Fibroblast of skin of scalp (primary cell): ENCODE data around the gene TMEM91. TPM values are rescaled to one million over a fixed set of nuclear protein-coding genes. Genes with fewer than 3 reads are reported as not detected.
"Not testable (repeated sequence)": the region's sequence is repeated elsewhere in the genome, so short reads cannot be mapped to it uniquely, and the experiment has no call there.

Source experiments
- DNase-seq: peaks from one replicate; pipeline ENCODE4 v3.0.0-alpha.2; 2013
- polyA plus RNA-seq, 2 experiments: library from polyadenylated mRNA; unstranded; fragments of 120-200 nt; gene quantifications; one replicate each; pipeline ENCODE4 v1.2.1, GENCODE V29; 2013; ENCODE audit not compliant: insufficient read length in 2 of 2

TMEM91 gene
- polyA plus RNA-seq (2013, experiment 1 of 2; ENCODE audit: insufficient read length): 5.4 TPM
- 5.8 TPM for polyA plus RNA-seq (2013, experiment 2 of 2; ENCODE audit: insufficient read length)

DNA sequence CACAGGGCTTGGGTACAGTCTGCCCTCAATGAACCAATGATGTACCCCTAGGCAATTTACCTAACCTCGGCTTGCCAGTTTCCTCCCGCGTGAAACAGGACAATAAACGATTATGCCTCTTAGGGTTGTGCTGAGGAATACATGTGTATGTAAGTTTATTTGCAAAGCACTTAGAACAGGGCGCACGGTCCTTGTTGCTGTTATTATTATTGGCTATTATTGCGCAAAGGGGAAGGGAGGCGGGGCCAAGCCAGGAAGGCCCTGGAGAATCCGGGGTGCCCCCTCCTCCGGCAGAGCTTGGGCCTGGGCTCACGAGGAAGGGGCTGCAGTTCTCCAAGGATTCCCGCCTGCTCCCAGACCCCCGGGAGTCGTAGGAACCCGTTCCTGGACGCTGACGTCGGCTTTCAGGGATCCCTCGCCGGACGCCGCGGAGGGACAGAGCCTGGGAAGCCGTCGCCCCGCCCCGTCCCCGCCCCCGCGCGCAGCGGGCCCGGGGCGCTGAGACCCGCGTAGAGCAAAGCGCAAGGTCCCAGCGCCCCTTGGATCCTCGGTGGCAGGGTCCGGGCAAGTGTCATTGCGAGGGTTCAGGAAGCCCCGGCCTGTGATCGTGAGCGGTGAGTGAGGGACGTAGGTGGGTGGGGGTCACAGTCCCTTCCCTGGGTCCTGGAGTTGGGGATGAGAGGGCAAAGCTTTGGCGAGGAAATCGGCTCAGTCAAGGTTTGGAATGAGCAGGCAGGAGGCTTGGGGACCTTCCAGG is at the start of gene TMEM91:
Gene TMEM91 (plus strand): TSS at position 293 of the 757 bp plus-strand sequence. CDS start 1,777 bp downstream, outside the sequence.
- no peak for DNase-seq

DNA sequence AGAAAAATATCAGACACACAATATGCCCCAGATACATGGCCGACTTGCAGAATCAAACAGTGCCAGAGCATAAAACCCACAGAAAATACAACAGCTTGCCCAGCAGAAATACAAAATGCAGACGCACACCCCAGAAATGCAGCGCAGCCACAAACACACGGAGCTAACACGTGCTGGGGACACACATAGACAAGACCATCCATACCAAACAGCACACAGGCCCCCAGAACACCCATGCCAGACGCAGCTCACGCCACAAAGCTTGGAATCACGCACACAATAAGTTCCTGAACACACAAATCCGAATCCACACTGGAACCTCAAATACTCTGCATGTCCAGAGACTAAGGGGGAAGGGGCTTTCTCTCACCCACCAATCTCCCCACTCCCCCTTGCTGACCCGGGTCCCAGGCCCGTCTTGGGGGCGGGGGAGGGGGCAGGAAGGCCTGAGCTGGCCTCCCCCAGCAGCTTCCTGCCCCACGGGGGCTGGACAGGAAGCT is 49.2 kb upstream of the TMEM91 start:
- DNase-seq: no peak

DNA sequence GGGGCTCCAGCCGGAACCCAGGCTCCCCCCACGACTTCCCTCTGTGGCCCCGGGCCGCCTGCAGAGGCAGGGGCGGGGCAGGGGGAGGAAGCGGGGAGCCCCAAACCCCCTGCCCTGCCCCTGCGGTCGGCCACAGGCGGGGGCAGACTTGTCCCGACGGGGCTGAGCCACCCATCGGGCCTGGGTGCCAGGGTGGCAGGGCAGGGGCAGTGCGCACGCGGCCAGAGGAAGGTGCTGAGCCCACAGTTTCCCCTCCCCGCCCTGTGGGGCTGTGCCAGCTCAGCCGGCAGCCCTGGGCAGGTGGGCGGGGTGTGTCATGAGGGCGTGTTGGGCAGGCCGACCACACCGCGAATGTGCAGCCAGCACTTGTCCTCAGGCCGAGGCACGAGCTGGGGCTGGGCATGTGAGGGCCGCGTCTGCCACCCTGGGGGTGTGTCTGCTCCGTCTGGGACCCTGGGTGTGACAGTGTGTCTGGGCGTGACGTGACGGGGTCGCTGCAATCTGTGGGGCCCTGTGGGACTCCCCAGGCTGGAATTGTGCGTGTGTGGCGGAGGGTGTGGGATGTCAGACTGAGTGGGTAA is 48.7 kb upstream of the TMEM91 start:
- no peak for DNase-seq

DNA sequence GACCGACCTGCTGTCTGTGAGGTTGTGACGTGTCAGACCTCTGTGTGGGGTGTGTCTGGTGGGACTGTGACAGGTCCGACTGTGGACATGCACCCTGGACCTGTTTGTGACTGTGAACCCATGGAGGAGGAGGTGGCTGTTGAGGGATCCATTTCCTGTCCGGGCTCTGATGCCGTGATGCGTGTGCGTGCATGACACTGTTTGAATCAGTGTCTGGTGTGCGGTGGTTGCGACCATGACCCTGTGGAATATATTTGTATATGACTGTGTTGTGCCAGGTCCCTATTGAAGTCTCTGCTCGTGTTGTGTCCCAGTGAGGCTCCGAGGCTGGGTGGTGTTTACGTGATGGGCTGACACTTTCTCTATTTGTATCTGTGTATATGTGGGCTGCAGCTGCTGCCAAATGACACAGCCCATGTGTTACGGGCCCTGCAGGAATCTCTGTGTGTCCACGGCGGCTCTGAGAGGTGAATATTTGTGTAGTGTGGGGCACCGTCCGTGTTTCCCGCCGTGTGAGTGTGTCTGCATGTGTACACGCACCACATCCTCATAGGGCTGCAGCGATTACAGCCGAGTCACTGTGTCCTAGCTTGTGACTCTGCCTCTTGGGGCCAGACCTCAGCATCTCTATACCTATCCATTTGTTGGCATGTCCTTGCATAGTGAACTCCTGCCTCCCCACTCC is 48.0 kb upstream of the TMEM91 start:
- no peak for DNase-seq

DNA sequence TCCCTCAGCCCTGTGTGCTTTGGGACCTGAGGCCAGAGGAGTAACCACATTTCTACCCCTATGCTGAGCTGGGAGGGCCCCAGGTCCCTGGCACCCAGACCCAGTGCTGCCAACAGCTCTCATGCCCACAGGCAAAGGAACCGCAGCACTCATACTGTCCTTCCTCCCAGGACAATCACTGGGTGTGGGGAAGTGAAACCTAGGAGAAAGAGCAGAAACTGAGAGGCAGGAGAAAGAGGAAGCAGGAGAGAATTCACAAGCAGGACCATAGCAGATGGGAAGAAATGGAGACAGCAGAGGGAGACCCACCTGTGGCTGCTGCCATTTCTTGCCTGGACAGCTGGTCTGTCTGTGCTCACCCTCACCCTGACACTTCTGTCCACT is 47.5 kb upstream of the TMEM91 start:
- no peak for DNase-seq

DNA sequence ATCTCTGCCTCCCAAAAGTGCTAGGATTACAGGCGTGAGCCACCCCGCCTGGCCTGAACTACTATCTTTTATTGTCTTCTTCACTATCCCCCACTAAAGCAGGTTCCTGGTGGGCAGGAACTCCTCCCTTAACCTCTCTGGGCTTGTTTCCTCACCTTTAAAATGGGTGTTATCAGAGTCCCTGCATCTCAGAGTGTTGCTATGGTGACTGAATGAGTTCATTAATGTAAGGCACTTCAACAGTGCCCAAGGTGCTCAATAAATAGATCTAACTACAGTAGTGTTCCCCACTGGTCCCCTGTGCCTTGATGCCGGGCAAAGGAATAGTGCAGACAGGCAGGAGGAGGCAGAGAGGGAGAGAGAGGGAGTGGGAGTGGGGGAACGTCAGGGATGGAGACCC is 45.9 kb upstream of the TMEM91 start:
- no peak for DNase-seq

DNA sequence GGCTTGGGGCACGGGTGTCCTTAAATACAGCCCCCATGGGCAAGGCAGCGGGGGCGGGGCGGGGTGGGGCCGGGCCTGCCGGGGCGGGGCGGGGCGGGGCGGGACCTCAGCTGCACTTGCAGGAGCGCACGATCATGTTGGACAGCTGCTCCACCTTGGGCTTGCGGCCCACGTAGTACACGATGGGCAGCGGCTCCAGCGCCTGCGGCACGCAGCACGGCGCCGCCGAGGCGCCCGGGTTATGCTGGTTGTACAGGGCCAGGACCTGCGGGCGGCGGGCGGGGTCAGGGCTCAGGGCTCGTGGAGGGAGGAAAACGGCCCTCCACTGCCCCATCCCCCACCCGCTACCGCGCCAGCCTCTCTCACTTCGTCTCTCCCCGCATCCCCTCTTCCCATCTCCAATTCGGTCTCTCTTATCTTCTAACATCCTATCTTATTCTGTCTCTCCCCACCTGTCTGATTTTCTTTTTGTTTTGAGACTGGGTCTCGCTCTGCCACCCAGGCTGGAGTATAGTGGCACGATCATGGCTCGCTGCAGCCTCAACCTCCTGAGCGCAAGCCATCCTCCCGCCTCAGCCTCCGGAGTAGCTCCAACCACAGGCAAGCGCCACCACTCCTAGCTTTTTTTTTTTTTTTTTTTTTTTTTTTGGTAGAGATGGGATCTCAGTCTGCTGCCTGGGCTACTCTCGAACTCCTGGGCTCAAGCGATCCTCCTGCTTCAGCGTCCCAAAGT is 45.2 kb upstream of the TMEM91 start:
- DNase-seq: no peak

DNA sequence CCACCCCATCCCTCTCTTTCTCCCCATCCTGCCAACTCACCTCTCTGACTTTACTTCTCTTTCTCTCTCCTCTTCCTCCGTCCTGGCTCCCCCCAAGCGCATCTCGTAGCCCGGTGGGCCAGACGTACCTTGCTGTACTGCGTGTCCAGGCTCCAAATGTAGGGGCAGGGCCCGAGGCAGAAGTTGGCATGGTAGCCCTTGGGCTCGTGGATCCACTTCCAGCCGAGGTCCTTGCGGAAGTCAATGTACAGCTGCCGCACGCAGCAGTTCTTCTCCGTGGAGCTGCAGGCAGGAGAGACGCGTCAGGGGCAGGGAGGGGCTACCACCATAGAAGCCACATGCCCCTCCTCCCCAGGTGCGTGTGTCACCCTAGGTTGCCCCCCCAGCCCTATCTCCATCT is 44.3 kb upstream of the TMEM91 start:
- no peak for DNase-seq

DNA sequence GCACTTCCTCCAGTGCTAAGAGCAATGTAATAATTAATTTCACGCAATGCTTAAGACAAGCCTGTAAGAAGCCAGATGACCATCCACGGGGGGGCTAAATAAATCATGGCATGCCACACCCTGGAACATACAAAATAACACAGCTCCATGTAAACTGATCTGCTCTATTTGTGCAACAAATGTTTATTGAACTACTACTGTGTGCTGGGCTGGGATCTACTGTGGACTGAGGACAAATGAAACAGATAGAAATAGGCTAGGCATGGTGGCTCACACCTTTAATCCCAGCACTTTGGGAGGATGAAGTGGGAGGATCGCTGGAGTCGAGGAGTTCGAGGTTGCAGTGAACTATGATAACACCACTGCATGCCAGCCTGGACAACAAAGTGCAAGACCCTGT is 43.9 kb upstream of the TMEM91 start:
- no peak for DNase-seq

DNA sequence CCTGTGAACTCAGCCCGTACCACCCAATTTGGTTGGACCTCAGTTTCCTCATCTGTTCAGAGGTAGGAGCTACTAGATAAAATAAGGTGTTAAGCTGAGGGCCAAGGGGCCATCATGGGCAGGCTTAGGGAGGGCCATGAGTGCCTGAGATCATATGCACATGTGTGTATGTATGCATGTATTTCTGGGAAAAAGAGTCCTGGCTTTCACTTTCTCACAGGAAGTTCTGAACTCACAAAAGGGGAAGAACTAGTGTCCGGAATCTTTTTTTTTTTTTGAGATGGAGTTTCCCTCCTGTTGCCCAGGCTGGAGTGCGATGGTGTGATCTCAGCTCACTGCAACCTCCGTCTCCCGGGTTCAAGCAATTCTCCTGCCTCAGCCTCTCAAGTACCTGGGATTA is 41.5 kb upstream of the TMEM91 start:
- no peak for DNase-seq

DNA sequence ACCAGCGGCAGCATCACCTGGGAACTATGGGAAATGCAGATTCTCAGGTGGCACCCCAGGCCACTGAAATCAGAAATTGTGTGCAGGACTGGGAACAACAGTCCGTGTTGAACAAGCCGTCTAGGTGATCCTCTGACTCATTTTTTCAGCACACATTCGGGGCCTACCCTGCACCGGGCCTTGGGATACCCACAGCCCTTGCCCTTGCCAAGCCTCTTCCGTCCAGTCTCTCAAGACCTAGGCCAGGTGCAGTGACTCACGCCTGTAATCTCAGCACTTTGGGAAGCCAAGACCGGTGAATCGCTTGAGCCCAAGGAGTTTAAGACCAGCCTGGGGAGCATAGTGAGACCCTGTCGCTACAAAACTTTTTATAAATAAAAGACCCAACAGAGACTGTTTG is 40.9 kb upstream of the TMEM91 start:
- no peak for DNase-seq

DNA sequence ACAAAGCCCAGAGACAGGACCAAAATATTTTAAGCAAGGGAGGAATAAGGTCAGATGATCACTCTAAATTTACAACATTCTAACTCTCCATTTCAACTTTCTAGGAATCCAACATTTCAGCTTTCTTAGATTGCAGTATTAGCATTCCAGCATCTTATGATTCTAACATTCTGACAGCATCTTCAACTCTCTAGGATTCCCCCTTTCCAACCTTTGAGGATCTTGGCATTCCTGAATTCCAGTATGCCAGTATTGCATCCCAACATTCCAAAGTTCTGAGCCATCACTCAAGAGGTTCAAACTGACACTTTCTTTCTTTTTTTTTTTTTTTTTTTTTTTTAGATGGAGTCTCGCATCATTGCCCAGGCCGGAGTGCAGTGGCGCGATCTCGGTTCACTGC is 36.4 kb upstream of the TMEM91 start:
- DNase-seq: peak; percentile 91

DNA sequence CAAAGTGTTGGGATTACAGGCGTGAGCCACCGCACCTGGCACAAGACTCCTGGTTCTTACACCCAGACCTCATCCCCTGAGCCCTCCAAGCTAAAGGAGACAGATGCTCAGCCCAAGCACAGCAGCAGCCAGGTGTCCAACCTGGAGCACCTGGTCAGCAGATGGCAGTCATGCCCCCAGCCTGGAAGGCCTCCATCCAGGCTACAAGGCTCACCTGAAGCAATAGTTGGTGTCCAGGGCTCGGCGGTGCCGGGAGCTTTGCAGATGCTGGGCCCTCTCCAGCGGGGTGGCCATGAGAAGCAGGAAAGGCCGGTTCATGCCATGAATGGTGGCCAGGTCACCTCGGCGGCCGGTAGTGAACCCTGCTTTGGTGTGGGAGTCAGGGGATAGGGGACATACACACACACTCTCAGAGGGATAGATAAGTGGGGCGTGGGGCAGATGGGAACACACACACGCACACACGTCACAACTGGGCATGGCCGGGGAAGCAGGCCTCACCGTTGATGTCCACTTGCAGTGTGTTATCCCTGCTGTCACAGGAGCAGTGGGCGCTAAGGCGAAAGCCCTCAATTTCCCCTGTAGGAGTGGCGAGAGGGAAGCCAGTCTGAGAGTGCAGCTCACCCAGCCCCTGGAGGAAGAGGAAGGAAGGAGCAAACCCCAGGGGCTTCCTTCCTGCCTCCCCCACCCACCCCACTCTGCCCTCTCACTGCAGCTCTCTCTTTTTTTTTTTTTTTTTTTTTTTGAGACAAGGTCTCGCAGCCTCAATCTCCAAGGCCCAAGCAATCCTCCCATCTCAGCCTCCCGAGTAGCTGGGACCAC is 34.5 kb upstream of the TMEM91 start:
- DNase-seq: no peak

DNA sequence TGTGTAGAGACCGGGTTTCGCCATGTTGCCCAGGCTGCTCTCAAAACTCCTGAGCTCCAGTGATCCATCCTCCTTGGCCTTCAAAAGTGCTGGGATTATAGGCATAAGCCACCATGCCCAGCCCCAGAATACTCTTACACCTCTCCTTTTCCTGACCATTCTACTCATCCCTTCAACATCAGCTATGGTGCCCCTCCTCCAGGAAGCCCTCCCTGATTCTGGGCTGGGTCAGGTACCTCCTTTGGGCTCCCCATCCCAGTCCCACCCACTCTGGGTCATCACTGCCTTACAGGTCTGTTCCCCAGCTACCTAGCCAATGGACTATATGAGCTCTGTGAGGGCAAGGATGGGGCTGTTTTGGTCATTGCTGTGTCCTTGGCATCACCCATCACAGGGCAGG is 32.2 kb upstream of the TMEM91 start:
- DNase-seq: no peak

DNA sequence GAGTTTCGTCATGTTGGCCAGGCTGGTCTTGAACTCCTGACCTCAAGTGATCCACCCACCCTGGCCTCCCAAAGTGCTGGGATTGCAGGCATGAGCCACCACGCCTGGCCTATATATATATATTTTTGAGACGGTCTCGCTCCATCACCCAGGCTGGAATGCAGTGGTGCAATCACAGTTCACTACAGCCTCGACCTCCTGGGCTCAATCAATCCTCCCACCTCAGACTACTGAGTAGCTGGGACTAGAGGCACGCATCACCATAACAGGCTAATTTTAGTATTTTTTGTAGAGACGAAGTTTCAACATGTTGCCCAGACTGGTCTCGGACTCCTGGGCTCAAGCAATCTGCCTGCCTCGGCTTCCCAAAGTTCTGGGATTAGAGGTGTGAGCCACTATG is 29.4 kb upstream of the TMEM91 start:
- DNase-seq: not testable (repeated sequence)

DNA sequence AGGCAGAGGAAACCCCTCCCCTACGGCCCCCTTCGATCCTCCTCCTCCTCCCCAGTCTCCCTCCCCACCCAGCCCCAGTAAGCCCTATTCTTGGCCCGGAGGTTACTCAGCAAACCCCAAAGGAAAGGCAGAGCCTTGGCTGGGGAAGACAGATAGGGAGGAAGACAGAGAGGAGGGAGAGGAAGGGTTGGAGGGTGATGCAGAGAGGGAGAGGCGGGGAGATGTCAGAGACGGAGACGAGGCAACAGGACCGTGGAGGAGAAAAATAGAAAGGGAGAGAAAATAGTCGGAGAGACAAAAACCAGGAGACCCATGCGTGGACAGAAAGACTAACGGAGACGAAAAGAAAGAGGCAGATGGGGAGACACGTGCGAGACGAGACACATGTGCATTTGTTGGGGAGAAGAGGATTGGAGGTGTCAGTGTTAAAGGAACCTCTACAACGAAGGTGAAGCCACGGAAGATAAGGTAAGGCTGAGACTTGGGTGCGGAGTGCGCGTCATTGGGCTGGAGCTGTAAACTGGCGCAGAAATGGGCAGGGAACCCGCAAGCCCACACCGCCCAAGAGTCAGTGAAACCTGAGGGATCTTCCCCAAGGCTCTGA is 25.5 kb upstream of the TMEM91 start:
- DNase-seq: peak; percentile 37

DNA sequence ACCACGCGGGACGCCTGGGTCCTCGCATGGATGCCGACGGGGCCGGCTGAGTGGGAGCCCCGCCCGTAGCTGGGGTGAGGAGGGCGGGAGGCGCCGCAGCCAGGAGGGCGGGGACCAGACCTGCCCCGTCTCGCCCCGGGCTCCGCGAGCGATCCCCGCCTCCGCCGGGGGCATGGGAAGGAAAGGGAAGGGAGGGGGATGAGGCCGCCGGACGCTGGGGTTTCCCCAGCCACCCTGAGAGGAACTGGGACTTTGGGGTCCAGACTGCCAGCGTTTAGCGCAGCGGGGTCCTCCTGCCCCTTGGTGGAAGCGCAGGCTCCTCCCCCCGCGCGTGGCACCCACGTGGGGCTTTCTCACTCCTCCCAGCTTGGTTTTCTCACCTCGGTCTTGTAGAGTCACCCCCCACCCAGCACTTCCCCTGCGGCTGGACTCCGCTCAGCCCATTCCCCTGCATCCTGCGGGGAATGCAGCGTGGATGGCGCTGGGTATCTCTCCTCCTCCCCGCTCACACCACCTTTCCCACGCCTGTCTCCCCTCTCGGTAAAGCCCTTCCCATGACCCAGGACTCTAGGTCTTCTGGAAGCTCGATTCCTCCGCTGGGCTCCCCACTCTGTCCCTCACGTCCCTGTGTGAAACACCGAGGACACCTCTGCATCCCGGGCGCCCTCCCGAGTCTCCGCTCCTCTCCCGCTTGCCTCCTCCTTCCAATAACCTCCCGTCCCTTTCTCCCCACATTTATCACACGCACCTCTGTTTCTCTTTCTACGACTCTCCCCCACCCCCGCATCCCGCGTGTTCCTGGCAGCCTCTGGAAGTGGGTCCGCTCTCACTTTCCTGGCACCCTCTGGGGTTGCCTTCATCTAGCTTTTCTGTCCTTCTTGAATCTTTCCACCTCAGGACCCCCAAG is 24.7 kb upstream of the TMEM91 start:
- peak; percentile 52 for DNase-seq

DNA sequence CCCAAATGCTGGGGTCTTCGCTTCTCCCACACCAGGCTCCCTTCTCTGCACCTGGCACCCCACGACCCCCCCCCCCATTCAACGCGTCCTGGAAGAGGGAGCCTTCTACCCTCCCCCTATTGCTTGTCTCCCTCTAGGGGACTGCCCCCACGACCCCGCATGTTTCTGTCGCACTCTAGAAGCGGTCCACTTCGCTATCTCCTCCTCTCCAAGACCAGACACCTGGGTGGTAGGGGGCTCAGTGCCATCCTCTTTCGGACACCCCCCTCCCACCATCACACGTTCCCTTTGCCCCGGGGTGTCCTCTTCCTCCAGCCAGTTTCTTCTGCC is 24.1 kb upstream of the TMEM91 start:
- DNase-seq: no peak

DNA sequence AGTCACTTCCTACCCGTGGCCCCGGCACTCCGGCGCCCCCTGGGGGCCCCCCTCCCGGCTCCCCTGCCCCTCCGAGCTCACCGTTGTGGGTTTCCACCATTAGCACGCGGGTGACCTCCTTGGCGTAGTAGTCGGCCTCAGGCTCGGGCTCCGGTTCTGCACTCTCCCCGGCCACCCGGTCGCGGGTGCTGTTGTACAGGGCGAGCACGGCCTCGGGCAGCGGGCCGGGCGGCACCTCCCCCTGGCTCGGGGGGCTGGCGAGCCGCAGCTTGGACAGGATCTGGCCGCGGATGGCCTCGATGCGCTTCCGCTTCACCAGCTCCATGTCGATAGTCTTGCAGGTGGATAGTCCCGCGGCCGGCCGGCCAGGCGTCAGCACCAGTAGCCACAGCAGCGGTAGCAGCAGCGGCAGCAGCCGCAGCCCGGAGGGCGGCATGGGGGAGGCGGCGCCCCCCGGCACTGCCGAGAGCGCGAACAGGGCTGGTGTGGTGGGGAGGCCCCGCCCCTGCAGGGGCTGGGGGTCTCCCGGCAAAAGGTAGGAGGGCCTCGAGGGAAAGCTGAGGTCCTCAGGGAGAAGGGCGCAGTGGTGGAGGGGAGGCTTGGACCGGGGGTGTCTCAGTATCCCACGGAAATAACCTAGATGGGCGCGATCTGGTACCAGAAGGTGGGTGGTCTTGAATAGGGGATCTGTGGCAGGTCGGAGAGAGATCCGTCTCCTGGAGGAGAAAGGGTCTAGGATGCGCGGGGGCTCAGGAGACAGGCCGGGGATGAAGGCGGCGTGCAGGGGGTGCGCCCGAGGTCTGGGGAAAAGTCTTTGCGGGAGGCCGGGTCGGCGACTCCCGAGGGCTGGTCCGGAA is 23.5 kb upstream of the TMEM91 start:
- DNase-seq: peak; percentile 53
